T47D (cell line): Measurements from ENCODE around the gene BOC.

Experiments
- DNase-seq, 2 experiments: peaks; one replicate each; pipeline versions ENCODE4 v3.0.0 to v3.0.0-alpha.2; 2011 to 2012; ENCODE audit warnings: low read depth in 1 of 2, low spot score in 1 of 2
- JUND ChIP-seq: IDR thresholded peaks from 2 replicates; pipeline ENCODE4 v1.6.1; 2012; ENCODE audit warnings: low read depth
- in situ Hi-C: cut with HindIII; loops from 2 replicates; pipeline ENCODE4 v1.10.0; 2016; ENCODE audit warnings: low sequenced_read_pairs, low pct_unique_long_range_greater_than_20kb

Gene BOC

GRCh38 chr3:113234688-113235260, 23.4 kb downstream of the BOC start:
- in situ Hi-C loops, result no loop called here
- DNase-seq, result no peak
- TF ChIP-seq JUND, result no peak

- DNase-seq, result no peak
- no peak for TF ChIP-seq JUND
- in situ Hi-C loops, result no loop called here
Measured at GRCh38 chr3:113238503-113238902, 27.1 kb downstream of the BOC start.

- TF ChIP-seq JUND, result no peak
- no peak for DNase-seq
- in situ Hi-C loops, result no loop called here
Measured at GRCh38 chr3:113240841-113241240, 29.5 kb downstream of the BOC start.

- no peak for TF ChIP-seq JUND
- no peak for DNase-seq
- in situ Hi-C loops, result no loop called here
Measured at GRCh38 chr3:113241292-113242095, 30.1 kb downstream of the BOC start.

- DNase-seq, result no peak
- in situ Hi-C loops, result no loop called here
Measured at GRCh38 chr3:113242096-113242581, 30.8 kb downstream of the BOC start.

GRCh38 chr3:113243071-113243470, 31.7 kb downstream of the BOC start:
- TF ChIP-seq JUND, result no peak
- in situ Hi-C loops, result no loop called here
- no peak for DNase-seq

More at GRCh38 chr3:113242096-113242581, 30.8 kb downstream of the BOC start:
- TF ChIP-seq JUND, result no peak

- DNase-seq, result no peak
- TF ChIP-seq JUND, result no peak
- in situ Hi-C loops, result no loop called here
Measured at GRCh38 chr3:113243846-113244245, 32.5 kb downstream of the BOC start.

GRCh38 chr3:113245761-113246161, 34.4 kb downstream of the BOC start:
- DNase-seq, result no peak
- TF ChIP-seq JUND, result no peak
- in situ Hi-C loops, result no loop called here

- in situ Hi-C loops, result no loop called here
- no peak for DNase-seq
- no peak for TF ChIP-seq JUND
Measured at GRCh38 chr3:113247068-113247467, 35.7 kb downstream of the BOC start.

- DNase-seq, result no peak
- in situ Hi-C loops, result no loop called here
Measured at GRCh38 chr3:113247675-113248458, 36.5 kb downstream of the BOC start.

GRCh38 chr3:113249111-113249510, 37.8 kb downstream of the BOC start:
- in situ Hi-C loops, result no loop called here
- no peak for TF ChIP-seq JUND

More at GRCh38 chr3:113247675-113248458, 36.5 kb downstream of the BOC start:
- no peak for TF ChIP-seq JUND

GRCh38 chr3:113249601-113250000, 38.2 kb downstream of the BOC start:
- in situ Hi-C loops, result no loop called here
- no peak for TF ChIP-seq JUND
- no peak for DNase-seq

More at GRCh38 chr3:113249111-113249510, 37.8 kb downstream of the BOC start:
- no peak for DNase-seq

- no peak for TF ChIP-seq JUND
- DNase-seq, result no peak
- in situ Hi-C loops, result no loop called here
Measured at GRCh38 chr3:113250566-113250965, 39.2 kb downstream of the BOC start.
